GM04504 (cell line): ENCODE results near the gene CCDC154.

ENCODE experiments used
- DNase-seq: peaks from one replicate; pipeline ENCODE4 v3.0.0-alpha.2; 2012; ENCODE audit warnings: low read depth

The CCDC154 gene

GRCh38 chr16:1420111-1420539 is 24.2 kb downstream of the CCDC154 start:
- DNase-seq: no peak

- DNase-seq: no peak
These were observed 27.8 kb downstream of the CCDC154 start for GRCh38 chr16:1416521-1416941.

- peak; percentile 18 for DNase-seq
These were observed 29.7 kb downstream of the CCDC154 start, which contains the start of gene UNKL for GRCh38 chr16:1414532-1415260. TSS of gene UNKL (minus strand) at chr16:1414704. CDS start at chr16:1414691, 13 bp downstream.

DNA sequence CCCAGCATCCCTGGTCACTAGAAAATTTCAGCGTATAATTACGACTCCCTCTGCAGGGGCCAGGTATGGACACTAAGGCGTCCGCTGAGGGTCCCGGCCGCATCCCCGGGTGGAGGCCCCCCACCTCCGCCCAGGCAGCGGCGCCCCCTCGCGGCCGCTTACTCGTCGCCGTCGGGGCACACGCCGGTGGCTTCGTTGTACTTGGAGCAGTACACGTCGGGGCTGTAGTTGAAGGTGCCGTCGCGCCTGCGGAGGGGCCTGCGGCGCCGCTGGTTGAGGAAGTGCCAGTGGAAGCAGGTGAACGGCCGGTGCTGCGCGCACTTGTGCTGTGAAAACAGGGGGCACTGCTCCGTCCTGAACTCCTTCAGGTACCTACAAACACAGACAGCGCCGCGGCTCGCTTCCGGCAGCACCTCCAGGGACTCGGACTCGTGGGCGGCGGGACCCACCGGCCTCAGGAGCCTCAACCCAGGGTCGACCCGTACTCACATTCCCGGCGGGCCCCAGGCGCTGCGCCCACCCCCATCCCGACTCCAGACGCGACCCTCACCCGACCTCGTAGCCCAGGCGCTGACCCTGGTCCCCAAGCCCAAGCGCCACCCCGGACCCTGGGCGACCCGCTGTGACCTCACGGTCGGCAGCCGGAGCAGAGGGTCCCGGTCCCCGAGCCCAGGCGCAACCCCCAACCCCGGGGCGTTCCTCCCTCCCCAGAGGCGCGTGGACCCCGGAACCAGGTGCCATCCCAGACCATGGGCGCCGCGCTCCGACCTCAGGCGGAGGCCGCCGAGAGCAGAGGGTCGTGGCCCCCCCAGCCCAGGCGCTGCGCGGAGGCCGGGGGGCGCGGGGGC is 30.4 kb downstream of the CCDC154 start:
- DNase-seq: peak; percentile 16

DNA sequence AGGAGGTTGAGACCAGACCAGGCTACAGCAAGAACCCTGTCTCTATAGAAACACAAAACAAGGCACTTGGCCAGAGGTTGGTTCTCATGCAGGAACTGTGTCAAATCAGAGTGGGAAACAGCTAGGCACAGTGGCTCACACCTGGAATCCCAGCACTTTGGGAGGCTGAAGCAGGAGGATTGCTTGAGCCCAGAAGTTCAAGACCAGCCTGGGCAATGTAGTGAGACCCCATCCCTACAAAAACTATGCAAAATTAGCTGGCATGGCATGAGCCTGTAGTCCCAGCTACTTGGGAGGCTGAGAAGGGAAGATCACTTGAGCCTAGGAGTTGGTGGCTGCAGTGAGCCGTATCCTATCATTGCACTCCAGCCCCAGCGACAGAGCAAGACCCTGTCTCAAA is 31.5 kb downstream of the CCDC154 start:
- DNase-seq: no peak

DNA sequence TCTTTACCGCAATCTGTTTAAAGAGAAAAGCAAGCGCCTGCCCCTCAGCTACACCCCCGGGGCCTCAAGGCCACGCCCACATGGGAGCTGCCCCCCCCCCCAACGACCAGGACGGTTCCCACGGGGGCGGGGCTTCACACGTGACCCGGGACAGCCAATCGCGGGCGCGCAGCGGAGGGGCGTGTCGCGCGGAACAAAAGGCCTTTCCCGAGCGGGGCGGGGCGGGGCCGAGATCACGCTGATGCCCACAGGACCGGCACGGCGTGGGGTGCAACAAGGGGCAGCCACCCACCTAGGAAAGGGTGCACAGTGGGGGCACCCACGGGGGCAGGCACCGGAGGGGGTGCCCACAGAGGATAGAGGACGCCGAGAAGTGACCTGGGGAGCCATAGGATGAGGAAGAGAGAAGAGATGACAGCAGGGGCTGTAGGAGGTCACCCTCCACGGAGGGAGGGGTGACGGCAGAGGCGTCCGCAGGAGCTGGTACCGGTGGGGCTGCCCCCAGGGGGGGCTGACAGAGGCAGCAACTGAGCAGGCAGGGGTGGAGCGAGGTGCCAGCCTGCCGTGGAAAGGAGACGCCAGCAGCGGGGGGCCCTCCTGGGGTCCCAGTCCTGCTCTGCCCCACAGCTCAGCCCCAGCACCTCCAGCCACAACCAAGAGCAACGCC is 36.1 kb downstream of the CCDC154 start:
- peak; percentile 71 for DNase-seq

GRCh38 chr16:1407753-1408152 is 36.6 kb downstream of the CCDC154 start:
- peak; percentile 44 for DNase-seq

GRCh38 chr16:1403733-1404132 is 40.6 kb downstream of the CCDC154 start:
- no peak for DNase-seq

DNA sequence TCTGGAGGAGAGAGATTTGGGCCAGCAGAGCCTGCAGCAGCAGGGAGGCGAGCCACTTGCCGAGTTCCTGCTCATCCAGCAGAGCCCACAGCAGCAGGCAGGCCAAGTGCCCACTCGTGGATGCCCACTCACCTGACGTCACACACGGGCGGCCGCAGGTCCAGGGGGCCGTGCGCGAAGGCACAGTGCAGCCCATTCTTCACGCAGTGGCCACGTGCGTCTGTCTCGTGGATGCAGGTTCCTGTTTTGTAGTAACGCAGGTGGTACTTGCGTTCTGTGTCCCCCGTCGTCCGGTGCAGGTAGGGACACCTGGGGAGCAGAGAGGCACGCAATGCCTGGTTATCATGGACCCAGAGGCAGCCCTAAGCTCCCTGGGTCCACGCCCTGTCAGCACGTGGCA is 41.3 kb downstream of the CCDC154 start:
- no peak for DNase-seq

DNA sequence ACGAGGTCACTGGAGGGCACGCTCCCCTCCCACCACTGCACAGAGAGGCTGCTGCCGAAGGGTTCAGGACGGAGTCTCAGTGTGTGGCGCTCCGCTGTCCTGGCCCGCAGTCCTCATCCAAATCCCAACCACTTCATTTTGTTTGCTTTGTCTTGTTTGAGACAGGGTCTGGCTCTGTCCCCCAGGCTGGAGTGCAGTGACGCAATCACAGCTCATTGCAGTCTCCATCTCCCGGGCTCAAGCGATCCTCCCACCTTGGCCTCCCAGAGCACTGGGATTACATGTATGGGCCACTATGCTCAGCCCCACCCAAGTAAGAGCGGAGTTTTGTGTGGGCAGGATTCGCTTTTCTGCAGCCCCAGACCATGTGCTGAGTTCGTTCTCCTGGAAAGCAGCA is 42.6 kb downstream of the CCDC154 start:
- no peak for DNase-seq

GRCh38 chr16:1401061-1401757 is 43.1 kb downstream of the CCDC154 start:
- no peak for DNase-seq

DNA sequence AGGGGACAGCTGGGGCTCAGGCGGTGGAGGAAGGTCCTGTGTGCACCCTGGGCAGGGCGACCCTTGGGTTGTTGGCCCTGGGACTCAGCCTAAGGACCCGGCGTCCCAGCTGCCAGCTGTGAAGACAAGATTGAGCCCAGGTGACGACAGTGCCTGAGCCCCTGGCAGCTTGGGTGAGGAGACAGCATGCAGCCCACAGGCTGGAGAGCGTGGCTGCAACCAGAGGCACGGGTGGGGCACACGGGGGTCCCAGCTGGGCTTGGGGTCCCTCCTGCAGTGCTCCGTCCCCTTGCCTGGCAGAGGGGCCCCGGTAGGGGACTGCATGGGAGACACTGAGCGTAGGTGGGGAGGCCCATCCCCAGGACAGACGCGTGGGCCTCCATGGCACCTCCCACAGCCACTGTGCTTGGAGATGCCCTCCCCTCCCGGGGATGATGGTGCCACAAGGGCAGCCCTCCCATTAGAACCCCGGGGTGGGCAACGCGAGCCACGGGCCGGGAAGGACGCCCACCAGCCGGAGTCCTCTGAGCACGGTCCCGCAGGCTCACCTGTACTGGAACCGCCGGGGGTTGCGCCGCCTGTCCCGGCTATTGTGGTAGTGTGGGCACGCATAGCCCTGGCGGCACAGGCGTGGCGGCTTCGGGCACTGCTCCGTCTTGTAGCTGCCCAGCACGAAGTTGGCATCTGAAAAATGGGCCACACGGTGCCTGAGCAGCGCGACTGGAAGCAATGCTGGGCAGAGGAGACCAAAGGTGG is 45.4 kb downstream of the CCDC154 start:
- no peak for DNase-seq

DNA sequence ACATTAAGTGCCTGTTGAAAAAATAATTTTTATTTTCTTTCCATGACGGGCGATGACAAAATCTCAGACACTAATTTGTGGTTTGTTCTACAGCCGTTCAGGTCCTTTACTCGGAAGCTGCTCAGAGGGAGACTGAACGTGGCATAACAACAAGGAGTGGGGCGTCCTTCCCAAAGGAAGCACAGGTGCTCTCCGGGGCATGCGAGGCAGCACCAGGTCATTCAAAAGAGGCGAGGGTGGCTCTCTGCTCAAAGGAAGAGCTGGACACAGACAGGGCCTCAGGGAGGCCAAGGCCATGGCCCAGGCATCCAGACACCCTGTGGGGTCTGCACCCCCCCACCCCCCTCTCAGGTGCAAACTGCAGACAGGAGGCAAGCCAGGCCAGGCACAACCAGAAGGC is 46.0 kb downstream of the CCDC154 start:
- DNase-seq: no peak

DNA sequence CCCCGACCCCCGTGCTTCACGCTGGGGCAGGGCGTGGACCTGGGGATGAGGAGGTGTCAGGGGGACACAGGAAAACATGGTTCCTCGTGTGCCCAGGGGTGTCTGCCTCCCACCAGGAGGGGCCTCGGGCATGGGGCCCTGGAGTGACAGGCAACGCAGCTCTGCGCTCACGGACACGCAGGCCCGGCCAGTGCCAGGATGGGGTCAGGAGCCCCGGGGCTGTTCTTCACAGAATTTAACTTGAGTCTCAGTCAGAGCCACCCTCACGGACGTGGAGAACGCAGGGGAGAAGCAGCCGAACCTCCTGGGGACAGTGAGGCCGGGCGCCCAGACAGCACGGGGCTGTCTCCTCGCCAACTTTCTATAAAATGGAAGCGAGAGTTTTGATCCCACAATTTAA is 46.6 kb downstream of the CCDC154 start:
- no peak for DNase-seq

DNA sequence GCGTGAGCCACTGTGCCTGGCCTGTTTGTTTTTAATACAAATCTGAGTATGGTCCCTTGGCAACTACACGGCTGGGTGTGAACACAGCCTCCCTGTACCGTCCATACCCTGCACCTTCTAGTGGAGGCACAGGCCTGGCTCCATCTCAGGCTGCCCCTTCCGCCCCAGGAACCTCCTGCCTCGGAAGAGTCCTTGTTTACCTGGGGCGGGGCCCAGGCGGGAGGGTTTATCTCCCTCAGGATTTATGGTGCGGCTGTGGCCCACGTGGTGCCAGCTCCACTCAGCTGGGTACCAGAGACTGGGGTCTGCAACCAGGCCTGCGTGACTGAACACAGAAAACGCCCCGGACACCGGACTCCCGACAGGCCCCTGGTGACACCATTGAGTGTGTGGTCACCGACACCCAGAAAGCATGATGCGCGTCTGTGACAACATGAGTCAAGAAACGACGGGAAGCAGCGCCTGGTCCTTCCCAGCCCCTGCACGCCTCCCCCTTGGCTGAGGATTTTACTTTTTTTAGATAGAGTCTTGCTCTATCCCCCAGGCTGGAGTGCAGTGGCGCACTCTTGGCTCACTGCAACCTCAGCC is 48.8 kb downstream of the CCDC154 start:
- no peak for DNase-seq

- no peak for DNase-seq
These were observed 49.9 kb downstream of the CCDC154 start for GRCh38 chr16:1394367-1394951.

GRCh38 chr16:1393613-1394176 is 50.7 kb downstream of the CCDC154 start:
- DNase-seq: no peak

GRCh38 chr16:1392826-1393225 is 51.5 kb downstream of the CCDC154 start:
- no peak for DNase-seq

GRCh38 chr16:1390239-1390779 is 54.0 kb downstream of the CCDC154 start:
- DNase-seq: no peak

- DNase-seq: no peak
These were observed 54.6 kb downstream of the CCDC154 start for GRCh38 chr16:1389762-1390161.
